Mesenteric fat pad (tissue), 1 donor: ENCODE data around the gene TGFBR2. TPM values are rescaled to one million over a fixed set of nuclear protein-coding genes. Genes with fewer than 3 reads are reported as not detected.

Experiments used
- DNase-seq: peaks from one replicate; pipeline ENCODE4 v3.0.0-alpha.2; 2020; ENCODE audit warnings: low spot score
- total RNA-seq: library from RNA; stranded (reverse); fragmentation: NEBNext Ultra II Directional; extraction: Animal tissue kit (Norgen Biotek cat#: 25700); gene quantifications from one replicate; pipeline ENCODE4 v1.2.1, GENCODE V29; 2021
- donor health status: DM: yes; HTN: yes; CAD: no.

Gene TGFBR2
- total RNA-seq, 1 donor from 2014 or later, result 372 TPM

DNA sequence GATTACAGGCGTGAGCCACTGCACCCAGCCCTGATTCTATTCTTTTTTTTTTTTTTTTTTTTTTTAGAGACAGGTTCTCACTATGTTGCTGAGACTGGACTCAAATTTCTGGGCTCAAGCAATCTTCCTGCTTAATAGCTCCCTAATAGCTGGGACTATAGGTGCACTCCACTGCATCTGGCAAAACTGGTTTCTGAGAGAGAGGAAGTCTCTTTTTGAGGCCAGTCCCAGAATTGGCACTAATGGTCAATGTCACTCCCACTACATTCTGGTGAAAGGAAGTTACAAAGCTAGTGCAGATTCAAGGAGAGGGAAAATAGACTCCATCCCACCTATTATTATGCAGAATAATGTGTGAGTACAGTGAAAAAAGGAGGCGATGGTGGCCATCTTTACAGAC is 5.8 kb upstream of the TGFBR2 start:
- no peak for DNase-seq

DNA sequence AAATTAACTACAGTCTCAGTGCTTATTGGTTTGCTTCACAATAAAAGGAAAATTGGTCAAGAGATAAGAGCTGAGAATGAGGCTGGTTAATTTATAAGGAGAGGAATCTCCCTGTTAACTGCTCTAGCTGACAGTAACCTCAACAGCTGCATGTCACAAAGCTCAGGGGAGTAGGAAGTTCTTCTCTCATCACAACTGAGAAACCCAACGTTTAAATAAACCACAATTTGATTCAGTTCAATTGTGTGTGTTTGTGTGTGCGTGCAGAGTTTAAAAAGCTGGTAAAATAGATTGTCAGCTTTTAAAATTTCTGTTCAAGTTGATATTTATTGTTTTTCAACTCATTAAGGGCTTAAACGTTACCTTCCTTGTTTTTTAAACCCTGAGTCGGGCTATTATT is 3.5 kb upstream of the TGFBR2 start:
- no peak for DNase-seq

- no peak for DNase-seq
Measured at GRCh38 chr3:30604093-30604492, 2.3 kb upstream of the TGFBR2 start.

GRCh38 chr3:30604558-30604957 is 1.8 kb upstream of the TGFBR2 start:
- DNase-seq, result no peak

- DNase-seq, result no peak
Measured at GRCh38 chr3:30605005-30605404, 1.4 kb upstream of the TGFBR2 start.

GRCh38 chr3:30605706-30606300 is 598 bp upstream of the TGFBR2 start:
- no peak for DNase-seq

- DNase-seq, result peak; percentile 92
Measured at GRCh38 chr3:30607032-30607833, 832 bp downstream of the TGFBR2 start.

DNA sequence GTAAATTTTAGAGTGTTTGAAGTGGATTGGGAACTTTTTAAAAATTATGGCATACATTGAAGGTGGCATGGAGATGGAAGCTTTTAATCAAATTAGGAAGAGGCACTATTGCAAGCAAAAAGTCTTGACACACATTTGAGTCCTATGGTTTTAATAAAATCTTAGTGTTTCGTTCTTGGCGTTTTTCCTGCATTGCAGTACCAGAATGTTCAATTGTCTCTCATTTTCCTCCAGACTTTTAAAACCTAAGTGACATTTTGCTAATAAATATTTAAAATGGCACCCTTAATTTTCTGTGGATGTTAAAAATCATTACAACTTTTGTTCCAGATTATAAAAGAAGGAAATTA is 2.2 kb downstream of the TGFBR2 start:
- DNase-seq, result no peak

DNA sequence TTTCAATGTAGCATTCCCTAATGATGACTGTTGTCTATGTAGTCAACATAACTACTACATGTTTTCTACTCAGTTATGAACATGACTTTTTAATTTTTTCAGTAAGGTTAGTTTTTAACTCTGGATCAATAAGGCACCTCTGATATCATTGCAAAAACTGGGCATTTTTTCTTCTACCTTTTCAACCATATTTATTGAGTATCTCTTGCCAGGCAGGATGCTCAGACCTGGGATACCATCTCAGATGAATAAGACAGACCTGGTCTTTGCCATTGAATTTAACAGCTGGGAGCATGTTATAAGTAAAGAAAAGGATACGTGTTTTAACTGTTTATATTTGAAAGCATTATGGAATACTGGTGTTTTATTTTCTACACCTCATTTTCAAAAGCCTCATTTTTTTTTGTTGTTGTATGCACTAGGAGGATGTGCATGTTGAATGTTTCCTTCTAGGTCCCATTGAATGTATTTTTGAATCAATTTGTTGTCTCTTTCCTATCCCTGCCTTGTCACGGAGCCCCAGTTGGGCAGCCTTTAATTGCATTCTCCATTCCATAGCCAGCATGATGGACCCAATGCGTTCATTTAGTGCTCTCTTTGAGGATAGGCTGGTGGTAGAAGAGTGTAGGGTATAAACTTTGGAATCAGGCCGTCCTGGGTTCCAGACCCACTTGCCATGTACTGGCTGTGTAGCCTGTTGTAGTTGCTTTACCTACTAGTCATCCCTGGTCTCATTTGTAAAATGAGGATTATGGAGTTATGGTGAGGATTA is 3.7 kb downstream of the TGFBR2 start:
- DNase-seq, result no peak

DNA sequence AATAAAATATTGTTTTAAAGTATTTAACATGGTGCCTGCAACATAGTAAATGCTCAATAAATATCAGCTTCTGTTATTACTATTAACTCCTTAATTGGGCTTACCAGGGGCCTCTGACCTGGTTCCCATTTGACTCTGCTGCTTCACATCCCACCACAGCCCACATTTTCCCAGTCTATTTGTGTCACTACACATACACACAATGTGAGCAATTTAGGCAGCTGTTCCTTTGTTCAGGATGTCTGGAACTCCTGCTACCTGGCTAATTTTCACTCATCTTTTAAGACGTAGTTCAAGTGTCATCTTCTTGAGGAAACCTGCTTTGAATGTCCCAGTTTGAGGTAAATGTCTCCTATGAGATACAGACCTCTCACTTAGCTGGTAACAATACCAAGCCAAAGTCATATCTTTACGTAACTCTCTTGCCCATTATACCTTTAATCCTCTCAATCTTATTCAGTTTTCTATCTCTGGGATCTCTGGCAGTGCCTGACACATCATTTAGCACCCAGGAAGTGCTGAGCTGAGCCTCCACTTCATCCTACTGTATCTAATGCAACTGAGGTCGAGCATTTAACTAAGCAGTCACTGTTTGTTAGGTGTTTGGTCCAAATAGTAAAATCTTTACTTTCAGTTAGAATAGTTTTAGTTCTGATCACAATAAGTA is 4.4 kb downstream of the TGFBR2 start:
- DNase-seq, result no peak

DNA sequence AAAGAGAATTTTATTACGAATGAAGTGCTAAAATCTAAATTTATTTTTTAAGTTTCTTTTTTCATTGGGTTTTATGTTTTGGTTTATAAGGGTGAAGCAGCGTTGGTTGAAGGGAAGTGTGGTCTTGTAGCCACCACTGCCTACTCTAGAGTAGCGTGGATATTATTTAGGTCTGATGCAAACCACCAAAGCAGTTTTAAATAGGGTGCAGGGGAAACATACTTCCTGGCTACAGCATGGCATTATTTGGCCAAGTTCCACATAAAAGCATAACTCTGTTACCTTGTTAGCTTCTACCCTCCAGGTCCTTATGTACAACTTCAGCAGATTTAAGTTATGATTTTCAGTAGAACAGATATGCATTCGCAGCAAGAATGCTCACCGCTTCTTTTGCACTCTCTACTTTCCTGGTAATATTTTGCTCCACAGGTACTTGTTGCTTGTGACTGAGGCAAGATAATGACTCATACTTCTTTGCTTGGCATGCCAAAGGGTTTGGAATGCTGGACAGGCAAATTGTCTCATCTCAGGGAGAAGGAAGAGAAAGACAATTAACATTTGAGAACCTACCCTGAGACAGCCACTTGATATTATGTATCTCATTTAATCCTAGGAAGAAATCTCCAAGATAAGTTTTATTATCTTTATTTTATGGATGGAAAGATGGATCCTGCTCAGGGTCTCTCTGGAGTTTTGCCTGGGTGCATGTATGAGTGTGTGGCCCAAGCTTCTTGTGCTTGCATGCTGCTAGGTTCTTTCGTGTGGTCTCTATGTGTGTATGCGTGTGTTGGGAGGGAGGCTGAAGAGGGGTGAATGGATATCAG is 5.4 kb downstream of the TGFBR2 start:
- DNase-seq, result no peak

DNA sequence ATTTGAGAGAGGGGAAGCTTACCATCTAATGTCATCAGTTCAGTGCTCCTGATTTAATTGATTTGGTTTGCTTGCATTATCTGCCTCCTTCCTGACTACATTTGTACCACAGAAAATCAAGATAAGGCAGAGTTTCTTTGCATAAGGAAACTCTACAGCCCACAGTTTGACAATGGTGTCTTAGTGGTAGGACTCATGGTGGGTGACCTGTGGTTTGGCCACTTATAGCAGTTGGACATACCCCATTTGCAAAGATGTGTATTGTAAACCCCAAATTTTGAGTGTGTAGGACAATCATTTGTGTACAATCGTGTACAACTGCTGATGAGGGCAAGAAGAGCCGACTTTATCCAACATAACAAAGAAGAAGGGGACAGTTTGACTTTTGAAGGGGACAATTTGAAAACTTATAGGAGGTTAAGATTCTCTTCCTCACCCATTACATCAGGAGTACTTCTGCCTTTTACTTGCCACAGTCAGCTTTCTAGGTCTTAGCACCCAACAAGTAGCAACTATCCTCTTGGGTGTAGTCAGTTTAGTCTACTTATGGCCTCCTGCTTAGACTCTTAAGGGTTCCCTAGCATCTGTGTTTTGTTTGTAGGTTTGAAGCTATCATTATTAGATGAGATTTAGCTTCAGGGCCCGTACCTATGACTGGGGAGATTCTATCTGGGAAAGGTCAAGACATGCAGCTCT is 6.2 kb downstream of the TGFBR2 start:
- DNase-seq, result no peak

DNA sequence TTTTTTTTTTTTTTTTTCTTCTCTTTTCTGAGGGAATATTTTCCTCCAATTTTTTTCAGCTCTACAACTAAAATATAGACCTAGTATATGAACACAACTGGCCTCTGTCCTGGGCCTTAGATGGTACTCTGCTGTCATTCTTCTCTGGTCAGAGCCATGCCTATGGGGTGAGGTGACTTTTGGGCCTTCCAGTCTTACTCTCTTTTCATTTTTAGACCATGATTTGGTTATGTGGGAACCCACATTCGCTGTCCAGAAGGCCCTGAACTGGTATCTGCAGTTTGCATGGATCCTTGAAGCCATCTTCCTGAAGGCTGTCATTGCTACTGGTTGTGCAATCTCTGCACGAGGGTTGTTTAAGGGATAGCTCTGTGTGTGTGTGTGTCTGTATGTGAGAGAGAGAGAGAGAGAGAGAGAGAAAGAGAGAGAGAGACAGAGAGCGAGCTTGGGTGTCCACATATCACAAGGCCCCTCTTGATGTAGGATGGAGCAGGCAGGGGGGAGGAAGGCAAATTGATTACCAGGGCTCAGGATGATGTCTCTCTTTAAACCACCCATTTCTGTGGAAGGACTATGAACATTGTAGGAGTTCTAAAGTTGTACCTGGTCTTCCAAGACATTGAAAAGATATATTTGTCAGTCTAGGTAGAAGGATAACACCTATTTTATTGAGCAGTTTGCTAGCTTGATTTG is 6.9 kb downstream of the TGFBR2 start:
- DNase-seq, result no peak

- DNase-seq, result no peak
Measured at GRCh38 chr3:30614373-30614772, 8.0 kb downstream of the TGFBR2 start.

- no peak for DNase-seq
Measured at GRCh38 chr3:30614943-30615342, 8.5 kb downstream of the TGFBR2 start.

- no peak for DNase-seq
Measured at GRCh38 chr3:30615615-30616346, 9.4 kb downstream of the TGFBR2 start.

- DNase-seq, result no peak
Measured at GRCh38 chr3:30616347-30617027, 10.1 kb downstream of the TGFBR2 start.

DNA sequence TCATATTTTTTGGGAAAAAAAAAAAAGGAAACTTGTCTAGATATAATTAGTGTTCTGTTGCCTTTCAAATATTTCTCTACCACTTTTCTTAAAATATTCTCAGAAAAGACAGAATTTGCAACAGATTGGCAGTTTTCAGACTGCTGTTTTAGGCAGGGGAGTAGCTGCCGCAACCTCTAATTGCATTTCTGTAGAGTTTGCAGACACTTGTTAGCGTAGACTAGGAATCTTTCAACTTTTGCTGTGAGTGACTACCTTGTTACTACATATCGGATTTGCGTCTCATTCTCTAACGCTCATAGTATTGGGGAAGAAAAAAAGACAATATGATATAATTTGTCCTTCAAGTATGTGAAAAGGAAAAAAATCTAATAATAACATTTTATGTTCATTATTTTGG is 10.7 kb downstream of the TGFBR2 start:
- no peak for DNase-seq
